GM23338 (cell line): Measurements from ENCODE around the gene UGT2A1. TPM values are rescaled to one million over a fixed set of nuclear protein-coding genes. Genes with fewer than 3 reads are reported as not detected.

Source experiments
- ATAC-seq: fragments of 200-7000 bp; cut with Tn5 transposase; 3 replicates; pipeline ENCODE4 v1.9.1; 2020
- DNase-seq: peaks from one replicate; pipeline ENCODE4 v3.0.0-alpha.2; 2015; ENCODE audit warnings: low spot score
- H2AFZ ChIP-seq: fragments of 200-600 bp; sonication (generic); 2 replicates; pipeline ENCODE4 v1.8.0; 2016; ENCODE audit warnings: antibody characterized with exemption, mild to moderate bottlenecking, moderate library complexity
- H3F3A ChIP-seq: fragments of 200-600 bp; sonication (generic); replicated peaks from 2 replicates; pipeline ENCODE4 v1.8.0; 2017; ENCODE audit warnings: antibody characterized with exemption, mixed run types, low read depth
- H3K27ac ChIP-seq: fragments of 200-600 bp; sonication (generic); 2 replicates; pipeline ENCODE4 v1.6.1; 2016; ENCODE audit warnings: low read depth
- H3K27me3 ChIP-seq: fragments of 200-600 bp; sonication (generic); 2 replicates; pipeline ENCODE4 v1.8.0; 2016; ENCODE audit warnings: mild to moderate bottlenecking, mixed run types, moderate library complexity; ENCODE audit not compliant: insufficient read depth
- H3K36me3 ChIP-seq: fragments of 200-600 bp; sonication (generic); 2 replicates; pipeline ENCODE4 v1.8.0; 2016; ENCODE audit warnings: mild to moderate bottlenecking; ENCODE audit not compliant: insufficient read depth
- H3K4me1 ChIP-seq: fragments of 200-600 bp; sonication (generic); 2 replicates; pipeline ENCODE4 v1.8.0; 2016; ENCODE audit warnings: mild to moderate bottlenecking, moderate library complexity; ENCODE audit not compliant: insufficient read depth
- H3K4me2 ChIP-seq: fragments of 200-600 bp; sonication (generic); 2 replicates; pipeline ENCODE4 v1.7.1; 2017; ENCODE audit warnings: mixed run types
- H3K4me3 ChIP-seq: fragments of 200-600 bp; sonication (generic); 2 replicates; pipeline ENCODE4 v1.6.1; 2016; ENCODE audit warnings: mixed run types
- H3K79me2 ChIP-seq: fragments of 200-600 bp; sonication (generic); replicated peaks from 2 replicates; pipeline ENCODE4 v1.8.0; 2017; ENCODE audit warnings: mild to moderate bottlenecking; ENCODE audit not compliant: insufficient read depth
- H3K9me2 ChIP-seq: fragments of 200-600 bp; sonication (generic); 2 replicates; pipeline ENCODE4 v1.8.0; 2017; ENCODE audit not compliant: insufficient read depth
- H4K20me1 ChIP-seq: fragments of 200-600 bp; sonication (generic); replicated peaks from 2 replicates; pipeline ENCODE4 v1.8.0; 2017; ENCODE audit warnings: mild to moderate bottlenecking; ENCODE audit not compliant: insufficient read depth
- H3K27ac Mint-ChIP-seq: 2 replicates; pipeline ENCODE4 v1.8.0; 2020; ENCODE audit warnings: inconsistent platforms, mild to moderate bottlenecking, moderate library complexity, mixed read lengths
- H3K27me3 Mint-ChIP-seq: 3 replicates; pipeline ENCODE4 v1.8.0; 2022; ENCODE audit warnings: low read depth, mild to moderate bottlenecking, moderate library complexity, mixed read lengths, inconsistent platforms; ENCODE audit not compliant: insufficient read depth, poor library complexity
- H3K36me3 Mint-ChIP-seq: 3 replicates; pipeline ENCODE4 v1.8.0; 2021; ENCODE audit warnings: low read depth, mild to moderate bottlenecking, inconsistent platforms, moderate library complexity, mixed read lengths
- H3K4me1 Mint-ChIP-seq: 3 replicates; pipeline ENCODE4 v1.8.0; 2020; ENCODE audit warnings: mild to moderate bottlenecking, inconsistent platforms, mixed read lengths
- H3K4me3 Mint-ChIP-seq: 3 replicates; pipeline ENCODE4 v1.8.0; 2021; ENCODE audit warnings: moderate library complexity, mild to moderate bottlenecking, inconsistent platforms, mixed read lengths
- H3K9me3 Mint-ChIP-seq: 3 replicates; pipeline ENCODE4 v1.8.0; 2020; ENCODE audit warnings: moderate library complexity, mild to moderate bottlenecking, inconsistent platforms, mixed read lengths
- CREB1 ChIP-seq: fragments of 250-450 bp; sonication (Bioruptor Pico); IDR thresholded peaks from 2 replicates; pipeline ENCODE4 v1.5.0; 2020; ENCODE audit warnings: low read depth, mild to moderate bottlenecking, moderate library complexity
- CTCF ChIP-seq, 2 experiments: fragments of 200-600 bp in 1 of 2; sonication (generic) in 1 of 2; conservative IDR thresholded peaks; 2 replicates each; pipeline versions ENCODE4 v1.5.1 to v1.6.1; 2016 to 2017; ENCODE audit warnings: antibody characterized with exemption in 2 of 2, low read depth in 2 of 2, mild to moderate bottlenecking in 2 of 2, moderate library complexity in 1 of 2
- ETS1 ChIP-seq: IDR thresholded peaks from 2 replicates; pipeline ENCODE4 v1.6.1; 2016; ENCODE audit warnings: antibody characterized with exemption
- EZH2 ChIP-seq: fragments of 200-600 bp; sonication (generic); IDR thresholded peaks from one replicate; pipeline ENCODE4 v1.8.0; 2017; ENCODE audit warnings: antibody characterized with exemption, mild to moderate bottlenecking, low read depth; ENCODE audit not compliant: unreplicated experiment
- JUNB ChIP-seq: IDR thresholded peaks from one replicate; pipeline ENCODE4 v1.6.1; 2016; ENCODE audit warnings: antibody characterized with exemption; ENCODE audit not compliant: unreplicated experiment
- REST ChIP-seq: IDR thresholded peaks from one replicate; pipeline ENCODE4 v1.6.1; 2018; ENCODE audit warnings: antibody characterized with exemption; ENCODE audit not compliant: unreplicated experiment
- STAT1 ChIP-seq: IDR thresholded peaks from one replicate; pipeline ENCODE4 v1.6.1; 2016; ENCODE audit warnings: antibody characterized with exemption; ENCODE audit not compliant: unreplicated experiment
- ZNF114 ChIP-seq: fragments of 250-450 bp; sonication (Bioruptor Pico); IDR thresholded peaks from 2 replicates; pipeline ENCODE4 v1.5.0; 2020; ENCODE audit warnings: mild to moderate bottlenecking, moderate library complexity
- ZNF331 ChIP-seq: fragments of 250-450 bp; sonication (Bioruptor Pico); IDR thresholded peaks from 2 replicates; pipeline ENCODE4 v1.5.0; 2020; ENCODE audit warnings: low read depth, mild to moderate bottlenecking, moderate library complexity
- ZNF462 ChIP-seq: fragments of 250-450 bp; sonication (Bioruptor Pico); IDR thresholded peaks from 2 replicates; pipeline ENCODE4 v1.5.0; 2020; ENCODE audit warnings: mild to moderate bottlenecking, moderate library complexity
- polyA plus RNA-seq: library from polyadenylated mRNA; unstranded; fragments of >200 nt; fragmentation: Nextera tagmentation; extraction: Ambion mirVana; gene quantifications from 2 replicates; pipeline ENCODE4 v1.2.1, GENCODE V29; 2016
- total RNA-seq: library from RNA; depleted of rRNA; stranded (reverse); fragments of >200 nt; shearing (Covaris generic); gene quantifications from 2 replicates; pipeline ENCODE4 v1.2.3, GENCODE V29; 2014

The UGT2A1 gene
- total and polyA plus RNA-seq, 2 experiments from 2014 or later = not detected

- TF ChIP-seq CTCF (conservative IDR thresholded peaks at IDR 0.05; ENCODE audit: low read depth in 2 of 2) = no peak
- TF ChIP-seq ZNF114 (CRISPR knock-in tag) = no peak
- no peak for TF ChIP-seq ZNF331
Observed at GRCh38 chr4:69649629-69650028, 3.4 kb downstream of the UGT2A1 start (continued).

- Histone ChIP-seq H3K27me3 (no peaks in the 10 kb centered on the region), H3K9me2 (no peaks in the 10 kb centered on the region), H4K20me1 (no peaks in the 10 kb centered on the region), H3K79me2 (no peaks in the 10 kb centered on the region), H3K27ac (no peak overlapping the region), H3K4me2 (no peak overlapping the region), H3K4me3 (no peak overlapping the region), H2AFZ (0 out of 2 replicates have a peak overlapping the region, but pooled peaks have one; percentile 38), H3F3A (no peaks in the 10 kb centered on the region), H3K4me1 (no peaks in the 10 kb centered on the region), H3K36me3 (no peaks in the 10 kb centered on the region)
- DNase-seq = no peak
- Mint-ChIP-seq H3K4me1 (no peaks in the 10 kb centered on the region), H3K27me3 (no peaks in the 10 kb centered on the region), H3K4me3 (no peak overlapping the region), H3K27ac (no peak overlapping the region), H3K36me3 (no peaks in the 10 kb centered on the region), H3K9me3 (no peaks in the 10 kb centered on the region)
- ATAC-seq = no peak
- TF ChIP-seq REST = no peak
- no peak for TF ChIP-seq ZNF462 (CRISPR knock-in tag)
- no peak for TF ChIP-seq ZNF331
- TF ChIP-seq CTCF (conservative IDR thresholded peaks at IDR 0.05; ENCODE audit: low read depth in 2 of 2) = no peak
- TF ChIP-seq ETS1 = no peak
- TF ChIP-seq EZH2 = no peak
- TF ChIP-seq JUNB = no peak
- TF ChIP-seq STAT1 = no peak
- no peak for TF ChIP-seq CREB1 (CRISPR knock-in tag)
Observed at GRCh38 chr4:69649207-69649606, 3.8 kb downstream of the UGT2A1 start.
